Renal cortex interstitium (tissue), 11 donors: ENCODE data around the gene SPOP. TPM values are rescaled to one million over a fixed set of nuclear protein-coding genes. Genes with fewer than 3 reads are reported as not detected.

Experiments
- DNase-seq, 11 donors: peaks; one replicate each; pipeline ENCODE4 v3.0.0-alpha.2; 2013; ENCODE audit warnings: low read depth in 9 of 11, low spot score in 4 of 11; ENCODE audit errors: extremely low read depth in 1 of 11
- polyA plus RNA-seq, 3 donors: library from polyadenylated mRNA; unstranded; fragments of 120-200 nt; gene quantifications; one replicate each; pipeline ENCODE4 v1.2.1, GENCODE V29; 2013; ENCODE audit not compliant: insufficient read length in 3 of 3

The SPOP gene
- polyA plus RNA-seq, 3 donors: 63.3 to 65.8 (median 64.1) TPM

- no peak for DNase-seq
These were observed 73.5 kb downstream of the SPOP start for GRCh38 chr17:49604314-49604869.

- no peak for DNase-seq
These were observed 74.2 kb downstream of the SPOP start for GRCh38 chr17:49603720-49604119.

GRCh38 chr17:49603238-49603637 lies 74.7 kb downstream of the SPOP start:
- no peak for DNase-seq

GRCh38 chr17:49602783-49603182 lies 75.1 kb downstream of the SPOP start:
- DNase-seq: no peak

GRCh38 chr17:49600949-49601348 lies 76.9 kb downstream of the SPOP start:
- no peak for DNase-seq

- no peak for DNase-seq
These were observed 79.0 kb downstream of the SPOP start for GRCh38 chr17:49598918-49599317.

- DNase-seq: no peak
These were observed 79.8 kb downstream of the SPOP start for GRCh38 chr17:49597928-49598655.

- no peak for DNase-seq
These were observed 80.5 kb downstream of the SPOP start for GRCh38 chr17:49597436-49597835.

- no peak for DNase-seq
These were observed 81.2 kb downstream of the SPOP start for GRCh38 chr17:49596613-49597244.

GRCh38 chr17:49595980-49596379 lies 81.9 kb downstream of the SPOP start:
- DNase-seq: peak in 1 of 11 donors; percentile 19

- no peak for DNase-seq
These were observed 82.6 kb downstream of the SPOP start for GRCh38 chr17:49595328-49595727.

GRCh38 chr17:49592263-49592662 lies 85.6 kb downstream of the SPOP start:
- DNase-seq: no peak

- no peak for DNase-seq
These were observed 87.0 kb downstream of the SPOP start for GRCh38 chr17:49590874-49591273.

GRCh38 chr17:49589577-49589927 lies 88.3 kb downstream of the SPOP start:
- DNase-seq: no peak

- no peak for DNase-seq
These were observed 88.9 kb downstream of the SPOP start for GRCh38 chr17:49588726-49589576.

- no peak for DNase-seq
These were observed 89.6 kb downstream of the SPOP start for GRCh38 chr17:49588312-49588711.

GRCh38 chr17:49587366-49588073 lies 90.4 kb downstream of the SPOP start:
- no peak for DNase-seq

GRCh38 chr17:49585422-49586027 lies 92.4 kb downstream of the SPOP start:
- DNase-seq: no peak

- DNase-seq: no peak
These were observed 94.0 kb downstream of the SPOP start for GRCh38 chr17:49583889-49584288.
